ENCODE results near the gene COA1.
"Not testable (repeated sequence)": the region's sequence is repeated elsewhere in the genome, so short reads cannot be mapped to it uniquely, and the experiment has no call there.

The COA1 gene

GRCh38 chr7:43726466-43726865 is 2.9 kb downstream of the COA1 start:
- no peak for DNase-seq

- no peak for DNase-seq
These were observed 4.1 kb downstream of the COA1 start for GRCh38 chr7:43725251-43725650.

GRCh38 chr7:43723007-43723341 is 6.3 kb downstream of the COA1 start:
- no peak for DNase-seq

- peak; percentile 35 to 81 for DNase-seq
These were observed 8.0 kb downstream of the COA1 start for GRCh38 chr7:43721193-43721806.

- no peak for DNase-seq
These were observed 12.7 kb downstream of the COA1 start for GRCh38 chr7:43716598-43716997.

- not testable (repeated sequence) for DNase-seq
These were observed 13.4 kb downstream of the COA1 start for GRCh38 chr7:43715966-43716365.

- no peak for DNase-seq
These were observed 17.8 kb downstream of the COA1 start for GRCh38 chr7:43711503-43711902.

GRCh38 chr7:43708055-43708454 is 21.3 kb downstream of the COA1 start:
- DNase-seq = not testable (repeated sequence)

GRCh38 chr7:43703573-43703972 is 25.8 kb downstream of the COA1 start:
- DNase-seq = no peak

- DNase-seq = no peak
These were observed 26.3 kb downstream of the COA1 start for GRCh38 chr7:43702974-43703373.

GRCh38 chr7:43701929-43702328 is 27.4 kb downstream of the COA1 start:
- DNase-seq = no peak

- no peak for DNase-seq
These were observed 27.8 kb downstream of the COA1 start for GRCh38 chr7:43701500-43701854.

GRCh38 chr7:43700646-43701499 is 28.4 kb downstream of the COA1 start:
- no peak for DNase-seq

- DNase-seq = peak; percentile 35 to 81
These were observed 29.2 kb downstream of the COA1 start for GRCh38 chr7:43700059-43700501.

- no peak for DNase-seq
These were observed 30.7 kb downstream of the COA1 start for GRCh38 chr7:43698460-43699255.

GRCh38 chr7:43697690-43698089 is 31.6 kb downstream of the COA1 start:
- no peak for DNase-seq

- no peak for DNase-seq
These were observed 34.0 kb downstream of the COA1 start for GRCh38 chr7:43695365-43695764.

GRCh38 chr7:43694399-43694748 is 34.9 kb downstream of the COA1 start:
- no peak for DNase-seq

GRCh38 chr7:43693687-43694398 is 35.5 kb downstream of the COA1 start:
- no peak for DNase-seq

GRCh38 chr7:43692582-43693373 is 36.5 kb downstream of the COA1 start:
- DNase-seq = no peak

GRCh38 chr7:43691611-43692010 is 37.7 kb downstream of the COA1 start:
- DNase-seq = no peak

GRCh38 chr7:43689115-43689514 is 40.2 kb downstream of the COA1 start:
- DNase-seq = peak; percentile 28 to 37

All from inflammatory macrophage treated with lipopolysaccharide for 1 hour (primary cell).